Fibroblast of lung (primary cell): ENCODE measurements around the gene LMX1A.

Source experiments
- CTCF ChIP-seq, 2 donors: IDR thresholded peaks in 1 of 2; conservative IDR thresholded peaks in 1 of 2; 1 replicate in 1 of 2; 2 replicates in 1 of 2; pipeline ENCODE4 v1.5.1; 2011 to 2012; ENCODE audit warnings: low read length in 2 of 2, control low read depth in 1 of 2, inconsistent platforms in 1 of 2, low read depth in 1 of 2, mild to moderate bottlenecking in 1 of 2
- EZH2 ChIP-seq: IDR thresholded peaks from 2 replicates; pipeline ENCODE4 v1.5.1; 2012; ENCODE audit warnings: low read length, control low read depth, mild to moderate bottlenecking; ENCODE audit errors: missing control alignments

GRCh38 chr1:165345502-165345901 is 11.0 kb downstream of the LMX1A start:
- TF ChIP-seq CTCF (conservative IDR thresholded peaks at IDR 0.05 in 1 of 2, IDR thresholded peaks at IDR 0.05 in 1 of 2; ENCODE audit: low read depth in 1 of 2, low read length in 2 of 2) (no peak), EZH2 (no peak)
